Tibial nerve (tissue), 3 donors: ENCODE measurements around the gene CDPF1.

ENCODE experiments used
- POLR2A ChIP-seq, 2 donors: fragments of 450-650 bp; IDR thresholded peaks; one replicate each; pipeline ENCODE4 v1.6.1; 2017; ENCODE audit warnings: antibody characterized with exemption in 2 of 2, mild to moderate bottlenecking in 2 of 2, moderate library complexity in 2 of 2
- TF ChIP-seq, protein P1 (sequence below), 5 experiments: fragments of 200-600 bp in 3 of 5; fragments of 450-650 bp in 2 of 5; sonication (generic) in 3 of 5; IDR thresholded peaks; one replicate each; pipeline ENCODE4 v1.5.1; 2016 to 2019; ENCODE audit warnings: antibody characterized with exemption in 5 of 5, mild to moderate bottlenecking in 3 of 5, moderate library complexity in 2 of 5

DNA sequence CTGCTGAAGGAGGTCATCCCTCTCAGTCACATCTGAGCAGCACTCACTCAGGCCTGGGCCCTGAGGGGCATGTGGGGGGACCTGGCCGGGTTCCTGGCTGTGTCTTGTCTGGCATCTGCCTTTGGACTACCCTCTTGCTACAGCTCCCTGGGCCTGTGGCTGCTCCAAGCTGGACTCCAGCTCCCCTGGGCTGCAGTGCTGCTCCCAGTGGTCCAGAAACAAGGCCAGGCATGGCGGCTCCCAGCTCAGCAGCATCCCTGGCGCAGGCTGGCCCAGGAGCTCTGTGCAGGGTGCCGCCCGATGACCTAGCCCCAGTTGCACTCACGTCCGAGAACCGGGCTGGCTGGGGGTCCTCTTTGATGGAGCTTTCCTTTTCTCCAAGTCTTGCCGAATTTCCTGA, 5.3 kb downstream of the CDPF1 start:
- TF ChIP-seq, protein P1, sequence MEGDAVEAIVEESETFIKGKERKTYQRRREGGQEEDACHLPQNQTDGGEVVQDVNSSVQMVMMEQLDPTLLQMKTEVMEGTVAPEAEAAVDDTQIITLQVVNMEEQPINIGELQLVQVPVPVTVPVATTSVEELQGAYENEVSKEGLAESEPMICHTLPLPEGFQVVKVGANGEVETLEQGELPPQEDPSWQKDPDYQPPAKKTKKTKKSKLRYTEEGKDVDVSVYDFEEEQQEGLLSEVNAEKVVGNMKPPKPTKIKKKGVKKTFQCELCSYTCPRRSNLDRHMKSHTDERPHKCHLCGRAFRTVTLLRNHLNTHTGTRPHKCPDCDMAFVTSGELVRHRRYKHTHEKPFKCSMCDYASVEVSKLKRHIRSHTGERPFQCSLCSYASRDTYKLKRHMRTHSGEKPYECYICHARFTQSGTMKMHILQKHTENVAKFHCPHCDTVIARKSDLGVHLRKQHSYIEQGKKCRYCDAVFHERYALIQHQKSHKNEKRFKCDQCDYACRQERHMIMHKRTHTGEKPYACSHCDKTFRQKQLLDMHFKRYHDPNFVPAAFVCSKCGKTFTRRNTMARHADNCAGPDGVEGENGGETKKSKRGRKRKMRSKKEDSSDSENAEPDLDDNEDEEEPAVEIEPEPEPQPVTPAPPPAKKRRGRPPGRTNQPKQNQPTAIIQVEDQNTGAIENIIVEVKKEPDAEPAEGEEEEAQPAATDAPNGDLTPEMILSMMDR (IDR thresholded peaks at IDR 0.05) = no peak
- TF ChIP-seq POLR2A (IDR thresholded peaks at IDR 0.05) = no peak
